GM19452 (cell line): Measurements from ENCODE around the gene GOLGA8R.
"Not testable (repeated sequence)": the region's sequence is repeated elsewhere in the genome, so short reads cannot be mapped to it uniquely, and the experiment has no call there.

ENCODE experiments used
- ATAC-seq: cut with Tn5 transposase; IDR thresholded peaks from one replicate; pipeline ENCODE4 v1.9.1; 2021; ENCODE audit not compliant: unreplicated experiment

Gene GOLGA8R, protein sequence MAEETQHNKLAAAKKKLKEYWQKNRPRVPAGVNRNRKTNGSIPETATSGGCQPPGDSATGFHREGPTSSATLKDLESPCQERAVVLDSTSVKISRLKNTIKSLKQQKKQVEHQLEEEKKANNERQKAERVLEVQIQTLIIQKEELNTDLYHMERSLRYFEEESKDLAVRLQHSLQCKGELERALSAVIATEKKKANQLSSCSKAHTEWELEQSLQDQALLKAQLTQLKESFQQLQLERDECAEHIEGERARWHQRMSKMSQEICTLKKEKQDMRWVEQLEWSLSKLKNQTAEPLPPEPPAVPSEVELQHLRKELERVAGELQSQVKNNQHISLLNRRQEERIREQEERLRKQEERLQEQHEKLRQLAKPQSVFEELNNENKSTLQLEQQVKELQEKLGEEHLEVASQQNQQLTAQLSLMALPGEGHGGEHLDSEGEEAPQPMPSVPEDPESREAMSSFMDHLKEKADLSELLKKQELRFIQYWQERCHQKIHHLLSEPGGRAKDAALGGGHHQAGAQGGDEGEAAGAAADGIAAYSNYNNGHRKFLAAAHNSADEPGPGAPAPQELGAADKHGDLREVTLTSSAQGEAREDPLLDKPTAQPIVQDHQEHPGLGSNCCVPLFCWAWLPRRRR

GRCh38 chr15:30414160-30414559, at the start of gene GOLGA8R:
Gene GOLGA8R (minus strand): TSS chr15:30414260. CDS start chr15:30414162, 98 bp downstream.
- not testable (repeated sequence) for ATAC-seq

DNA sequence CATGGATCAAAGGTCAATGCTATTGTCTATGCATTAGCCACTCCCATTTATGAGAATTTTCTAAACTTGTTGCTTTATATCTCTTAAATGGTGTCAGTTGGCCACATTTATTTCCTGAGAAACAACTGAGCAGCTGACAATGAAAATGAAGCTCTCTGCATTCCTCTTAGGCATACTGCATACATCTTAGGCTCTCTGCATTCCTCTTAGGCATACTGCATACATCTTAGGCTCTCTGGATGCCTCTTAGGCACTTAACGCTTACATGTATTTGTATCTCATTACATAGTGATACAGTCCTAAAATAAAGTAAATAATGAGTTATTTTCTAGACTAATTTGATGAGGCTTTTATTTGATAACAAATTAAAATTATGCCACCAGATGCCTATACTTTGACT, 49.8 kb upstream of the GOLGA8R start:
- ATAC-seq: not testable (repeated sequence)

DNA sequence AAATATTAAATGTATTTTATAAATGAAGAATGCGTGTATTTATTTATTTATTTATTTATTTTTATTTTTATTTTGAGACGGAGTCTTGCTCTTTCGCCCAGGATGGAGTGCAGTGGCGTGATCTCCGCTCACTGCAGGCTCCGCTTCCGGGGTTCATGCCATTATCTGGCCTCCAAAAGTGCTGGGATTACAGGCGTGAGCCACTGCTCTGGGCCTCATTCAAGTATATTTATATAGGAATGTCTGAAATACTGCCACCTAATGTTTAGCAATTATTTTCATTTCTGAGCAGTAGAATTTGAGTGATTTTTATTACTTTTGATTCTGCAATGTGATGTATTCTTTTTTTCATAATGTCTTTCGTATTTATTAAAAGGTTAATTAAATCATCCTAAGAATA, 48.1 kb upstream of the GOLGA8R start:
- ATAC-seq: not testable (repeated sequence)

- not testable (repeated sequence) for ATAC-seq
Observed at GRCh38 chr15:30452702-30453101, 38.6 kb upstream of the GOLGA8R start.

DNA sequence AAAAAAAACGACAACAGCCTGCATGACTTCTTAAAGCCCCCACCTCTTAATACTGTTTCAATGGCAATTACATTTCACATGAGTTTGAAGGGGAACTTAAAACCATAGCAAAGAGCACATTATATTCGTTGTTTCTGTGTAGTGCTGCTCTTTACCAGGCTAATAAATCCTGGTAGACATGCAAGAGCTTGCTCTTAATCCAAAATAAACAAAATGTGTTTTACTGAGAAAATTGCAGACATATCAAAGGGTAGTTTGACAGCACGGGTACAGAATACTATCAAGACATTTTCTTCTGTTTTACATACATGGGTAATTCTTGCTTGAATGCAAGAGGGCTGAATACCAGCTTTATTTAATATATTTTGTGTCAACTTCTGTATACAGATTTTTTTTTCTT, 24.3 kb upstream of the GOLGA8R start:
- ATAC-seq: not testable (repeated sequence)

DNA sequence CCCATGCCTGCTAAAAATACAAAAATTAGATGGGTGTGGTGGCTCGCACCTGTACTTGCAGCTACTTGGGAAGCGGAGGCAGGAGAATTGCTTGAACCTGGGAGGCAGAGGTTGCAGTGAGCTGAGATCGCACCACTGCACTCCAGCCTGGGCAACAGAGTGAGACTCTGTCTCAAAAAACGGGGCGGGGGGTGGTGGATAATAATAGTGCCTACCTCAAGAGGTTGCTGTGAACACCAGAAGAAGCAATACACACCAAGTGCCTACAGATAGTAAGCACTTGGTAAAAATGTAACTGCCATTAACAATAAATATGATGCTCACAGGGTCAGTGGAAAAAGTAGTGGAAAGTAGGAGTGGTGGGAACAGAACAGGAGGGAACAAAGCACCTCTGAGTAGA, 21.8 kb upstream of the GOLGA8R start:
- not testable (repeated sequence) for ATAC-seq

- not testable (repeated sequence) for ATAC-seq
Observed at GRCh38 chr15:30420723-30421122, 6.7 kb upstream of the GOLGA8R start.

- ATAC-seq: not testable (repeated sequence)
Observed at GRCh38 chr15:30407636-30408035, 6.4 kb downstream of the GOLGA8R start.

DNA sequence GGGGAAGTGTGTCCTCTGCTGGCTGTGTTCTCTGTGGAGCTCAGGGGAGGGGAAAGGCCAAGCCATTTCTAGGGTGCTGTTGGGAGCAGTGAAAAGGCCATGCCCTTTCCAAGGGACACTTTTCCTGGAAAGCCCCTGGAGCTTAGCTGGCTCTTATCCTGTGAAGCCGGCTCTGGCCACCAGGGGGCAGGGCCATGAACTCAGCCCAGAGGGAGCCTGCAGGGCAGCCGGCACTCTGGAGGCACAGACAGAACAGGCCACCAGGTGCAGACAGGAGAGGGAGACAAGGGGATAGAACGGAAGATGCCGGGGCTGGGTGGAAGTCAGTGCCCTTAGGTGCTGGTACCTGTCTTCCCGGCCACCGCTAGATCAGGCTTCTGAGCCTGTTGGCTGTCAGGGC, 15.1 kb downstream of the GOLGA8R start:
- ATAC-seq: not testable (repeated sequence)

GRCh38 chr15:30393664-30393991, 20.4 kb downstream of the GOLGA8R start:
- ATAC-seq: not testable (repeated sequence)

DNA sequence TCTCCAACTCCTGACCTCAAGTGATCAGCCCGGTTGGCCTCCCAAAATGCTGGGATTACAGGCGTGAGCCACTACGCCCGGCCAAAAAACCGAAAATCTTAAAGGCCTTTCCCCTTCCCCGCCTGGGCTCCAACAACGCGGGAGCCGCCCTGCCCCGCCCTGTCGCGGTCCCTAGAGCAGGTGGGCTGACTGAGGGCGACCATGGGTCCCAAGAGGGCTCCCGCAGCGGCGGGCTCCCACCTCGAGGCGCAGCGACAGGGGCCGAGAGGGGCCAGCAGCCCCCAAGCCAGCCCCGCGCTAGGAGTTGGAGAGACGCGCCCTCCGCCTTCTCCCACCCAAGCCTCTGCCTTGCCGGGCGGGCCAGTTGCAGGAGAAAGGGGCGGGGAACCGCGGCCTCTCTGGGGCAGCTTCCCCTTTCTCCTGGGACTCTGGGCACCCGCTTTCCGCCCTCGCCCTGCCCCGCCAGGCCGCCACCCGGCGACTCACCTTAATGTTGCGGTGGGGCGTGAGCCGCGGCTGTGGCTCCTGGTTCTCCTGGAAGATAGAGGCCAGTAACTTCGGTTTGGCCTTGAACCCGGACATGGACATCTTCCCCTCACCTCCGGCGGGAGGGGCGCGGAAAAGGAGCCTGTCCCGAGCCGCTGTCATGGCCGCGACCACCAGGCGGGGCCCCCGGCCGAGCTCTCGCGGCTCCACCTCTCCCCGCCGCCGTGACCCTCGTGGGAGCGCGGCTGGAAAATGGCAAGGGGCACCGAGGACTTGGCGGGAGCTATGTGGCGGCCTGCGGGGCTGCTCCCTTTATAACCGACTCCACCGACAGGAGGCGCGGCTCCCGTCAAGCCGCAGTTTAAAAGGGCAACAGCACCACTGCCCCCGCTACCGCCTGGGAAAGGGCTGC, 21.0 kb downstream of the GOLGA8R start, which contains the start of gene CHRFAM7A:
Gene CHRFAM7A (minus strand): TSS at position 775 of the 898 bp plus-strand sequence. CDS start 10,189 bp downstream, outside the sequence.
- ATAC-seq: not testable (repeated sequence)

GRCh38 chr15:30386318-30386887, 27.7 kb downstream of the GOLGA8R start:
- not testable (repeated sequence) for ATAC-seq

DNA sequence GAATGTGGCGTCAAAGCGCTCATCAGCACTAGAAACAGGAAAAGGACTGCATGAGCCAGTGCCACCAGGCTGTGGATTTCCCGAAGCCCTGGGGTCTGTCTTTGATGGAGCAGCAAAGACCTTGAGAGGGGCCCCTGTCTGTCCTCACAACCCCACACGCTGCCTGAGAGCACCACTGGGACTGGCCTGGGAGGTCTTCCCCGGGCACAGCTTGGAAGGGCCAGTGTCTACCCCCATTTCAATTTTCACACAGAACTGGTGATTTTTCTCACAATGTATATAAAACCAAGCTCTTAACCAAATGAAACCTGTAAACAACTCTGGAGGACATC, 37.0 kb downstream of the GOLGA8R start:
- ATAC-seq: not testable (repeated sequence)

- ATAC-seq: not testable (repeated sequence)
Observed at GRCh38 chr15:30376375-30377081, 37.5 kb downstream of the GOLGA8R start.

DNA sequence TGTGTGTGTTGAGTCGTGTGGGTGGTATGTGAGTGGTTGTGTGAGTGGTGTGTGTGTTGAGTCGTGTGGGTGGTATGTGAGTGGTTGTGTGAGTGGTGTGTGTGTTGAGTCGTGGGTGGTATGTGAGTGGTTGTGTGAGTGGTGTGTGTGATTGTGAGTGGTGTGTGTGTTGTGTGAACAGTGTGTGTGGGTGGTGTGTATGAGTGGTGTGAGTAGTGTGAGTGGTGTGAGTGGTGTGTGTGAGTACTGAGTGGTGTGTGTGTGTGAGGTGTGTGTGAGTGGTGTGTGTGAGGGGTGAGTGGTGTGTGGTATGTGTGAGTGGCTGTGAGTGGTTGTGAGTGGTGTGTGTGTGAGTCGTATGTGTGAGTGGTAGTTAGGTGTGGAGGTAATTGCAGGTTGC, 38.2 kb downstream of the GOLGA8R start:
- not testable (repeated sequence) for ATAC-seq

DNA sequence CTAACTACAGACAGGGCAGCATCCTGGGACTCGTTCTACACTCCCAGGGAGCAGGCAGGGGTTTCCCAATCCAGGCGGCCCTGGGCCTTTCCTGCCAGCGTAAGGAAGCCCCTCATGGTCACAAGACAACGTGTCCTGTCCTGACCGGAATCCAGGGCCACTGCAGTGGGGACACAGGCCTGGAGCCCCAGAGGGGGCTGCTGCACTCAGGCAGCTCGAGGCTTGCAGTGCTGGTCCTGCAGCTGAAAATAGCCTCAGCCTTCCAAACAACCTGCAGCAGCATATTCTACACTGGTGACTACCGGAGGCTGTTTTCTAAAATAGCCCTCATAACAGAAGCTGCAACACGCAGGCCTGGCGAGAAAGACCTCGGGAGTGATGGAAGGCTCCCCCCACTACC, 39.2 kb downstream of the GOLGA8R start:
- not testable (repeated sequence) for ATAC-seq

- not testable (repeated sequence) for ATAC-seq
Observed at GRCh38 chr15:30368271-30368670, 45.8 kb downstream of the GOLGA8R start.

- ATAC-seq: not testable (repeated sequence)
Observed at GRCh38 chr15:30367246-30367645, 46.8 kb downstream of the GOLGA8R start.

DNA sequence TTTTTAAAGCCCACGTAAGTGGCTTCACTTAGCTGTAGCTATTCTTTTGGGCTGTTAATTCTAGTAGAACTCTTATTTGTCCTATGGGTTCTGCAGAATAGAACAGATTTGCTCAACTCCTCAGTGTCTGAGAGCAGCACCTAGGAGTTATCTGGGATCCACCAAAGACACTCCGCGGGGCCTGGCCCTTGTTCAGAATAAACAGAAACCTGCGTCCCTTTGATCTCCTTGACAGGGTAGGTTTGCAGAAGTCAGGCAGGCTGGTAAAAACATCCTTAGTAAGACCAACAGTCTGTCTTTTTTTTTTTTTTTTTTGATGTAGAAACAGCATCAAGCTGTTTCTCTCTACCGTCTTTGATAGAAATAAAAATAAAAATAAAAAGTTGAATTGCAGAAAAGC, 52.7 kb downstream of the GOLGA8R start:
- not testable (repeated sequence) for ATAC-seq

GRCh38 chr15:30360990-30361389, 53.1 kb downstream of the GOLGA8R start:
- not testable (repeated sequence) for ATAC-seq
